Measurements from ENCODE around the gene EXD3. TPM values are rescaled to one million over a fixed set of nuclear protein-coding genes. Genes with fewer than 3 reads are reported as not detected.

The EXD3 gene
- total and polyA plus RNA-seq, 2 of the 13 experiments (the other 11 are each of a cell fraction or from before 2014, with no cell fraction given) = 2.7 to 4.8 TPM

- TF ChIP-seq PRDM4 (CRISPR knock-in tag; IDR thresholded peaks at IDR 0.05; ENCODE audit: borderline replicate concordance) (no peak), THRA (CRISPR knock-in tag; IDR thresholded peaks at IDR 0.05; ENCODE audit: borderline replicate concordance) (no peak), ZNF687 (CRISPR knock-in tag; IDR thresholded peaks at IDR 0.05) (peak; percentile 81), ZNF326 (CRISPR knock-in tag; IDR thresholded peaks at IDR 0.05; ENCODE audit: borderline replicate concordance) (no peak), ZBTB33 (CRISPR knock-in tag; IDR thresholded peaks at IDR 0.05) (no peak), MXD3 (CRISPR knock-in tag; IDR thresholded peaks at IDR 0.05) (no peak), ZFX (CRISPR knock-in tag; IDR thresholded peaks at IDR 0.05; ENCODE audit: low read depth) (peak; percentile 65; the same call in 1 of the 2 replicates), SUZ12 (IDR thresholded peaks at IDR 0.05; ENCODE audit: low read depth, low read length) (no peak), RARG (CRISPR knock-in tag; IDR thresholded peaks at IDR 0.05; ENCODE audit: low read depth) (no peak), ZMAT3 (CRISPR knock-in tag; conservative IDR thresholded peaks at IDR 0.05) (no peak), SMAD3 (CRISPR knock-in tag; IDR thresholded peaks at IDR 0.05) (no peak), ZEB1 (IDR thresholded peaks at IDR 0.05; ENCODE audit: insufficient replicate concordance, low read depth) (no peak), ZNF552 (CRISPR knock-in tag; IDR thresholded peaks at IDR 0.05; ENCODE audit: borderline replicate concordance) (no peak), CENPBD1 (CRISPR knock-in tag; IDR thresholded peaks at IDR 0.05; ENCODE audit: borderline replicate concordance, low read depth) (no peak; the same call in 1 of the 2 replicates), ZNF275 (CRISPR knock-in tag; IDR thresholded peaks at IDR 0.05; ENCODE audit: borderline replicate concordance) (peak; percentile 58; the same call in 1 of the 2 replicates), ZNF30 (CRISPR knock-in tag; IDR thresholded peaks at IDR 0.05) (no peak), FOXK2 (IDR thresholded peaks at IDR 0.05) (no peak), ZNF713 (CRISPR knock-in tag; IDR thresholded peaks at IDR 0.05) (no peak)
Observed at GRCh38 chr9:137459152-137459600, 36.2 kb upstream of the EXD3 start, which contains the start of gene NSMF (continued).
